GM21717 (cell line): ENCODE data around the gene ANOS1.
"Not testable (repeated sequence)": the region's sequence is repeated elsewhere in the genome, so short reads cannot be mapped to it uniquely, and the experiment has no call there.

Experiments
- ATAC-seq: cut with Tn5 transposase; IDR thresholded peaks from one replicate; pipeline ENCODE4 v1.9.1; 2021; ENCODE audit warnings: mild to moderate bottlenecking, moderate library complexity; ENCODE audit not compliant: unreplicated experiment

The ANOS1 gene

GRCh38 chrX:8636497-8636896 is 95.4 kb downstream of the ANOS1 start:
- no peak for ATAC-seq

GRCh38 chrX:8635812-8636211 is 96.1 kb downstream of the ANOS1 start:
- no peak for ATAC-seq

- no peak for ATAC-seq
Observed at GRCh38 chrX:8632924-8633323, 99.0 kb downstream of the ANOS1 start.

DNA sequence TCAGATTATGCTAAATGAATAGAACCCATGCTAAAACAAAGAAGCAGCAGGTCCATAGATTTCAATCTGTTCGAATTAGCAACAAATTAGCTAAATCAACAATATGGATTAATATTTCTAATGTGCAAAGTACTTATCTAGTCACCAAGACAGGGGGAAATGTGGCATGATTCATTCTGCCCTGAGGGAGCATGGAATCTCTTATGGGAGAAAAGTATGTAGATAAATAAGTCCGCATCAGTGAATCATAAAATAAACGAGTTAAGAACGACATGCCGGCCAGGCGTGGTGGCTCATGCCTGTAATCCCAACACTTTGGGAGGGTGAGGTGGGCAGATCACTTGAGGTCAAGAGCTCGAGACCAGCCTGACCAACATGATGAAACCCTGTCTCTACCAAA is 102.1 kb downstream of the ANOS1 start:
- no peak for ATAC-seq

- no peak for ATAC-seq
Observed at GRCh38 chrX:8627796-8628195, 104.1 kb downstream of the ANOS1 start.

- no peak for ATAC-seq
Observed at GRCh38 chrX:8607326-8607725, 124.6 kb downstream of the ANOS1 start.

DNA sequence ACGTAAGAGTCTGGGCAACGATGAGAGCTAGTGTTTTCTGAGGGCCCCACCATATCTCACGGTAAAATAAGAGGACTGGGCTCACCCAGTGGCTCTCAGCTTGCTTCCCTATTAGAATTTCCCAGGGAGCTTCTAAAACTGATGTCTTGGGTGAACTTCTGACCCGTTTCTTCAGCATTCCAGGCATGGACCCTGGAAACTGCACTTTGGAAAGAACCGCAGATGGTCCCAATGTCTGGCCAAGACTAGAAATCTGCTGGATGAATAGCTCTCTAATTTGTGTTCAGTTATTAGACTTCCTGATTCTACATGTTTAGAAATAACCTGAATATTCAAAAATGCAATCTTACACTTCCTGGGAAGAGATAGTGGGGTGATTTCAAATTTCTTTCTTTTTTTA is 127.8 kb downstream of the ANOS1 start:
- ATAC-seq = no peak

- ATAC-seq = no peak
Observed at GRCh38 chrX:8591501-8591900, 140.4 kb downstream of the ANOS1 start.

GRCh38 chrX:8586953-8587352 is 145.0 kb downstream of the ANOS1 start:
- ATAC-seq = no peak

- no peak for ATAC-seq
Observed at GRCh38 chrX:8579602-8580001, 152.3 kb downstream of the ANOS1 start.

DNA sequence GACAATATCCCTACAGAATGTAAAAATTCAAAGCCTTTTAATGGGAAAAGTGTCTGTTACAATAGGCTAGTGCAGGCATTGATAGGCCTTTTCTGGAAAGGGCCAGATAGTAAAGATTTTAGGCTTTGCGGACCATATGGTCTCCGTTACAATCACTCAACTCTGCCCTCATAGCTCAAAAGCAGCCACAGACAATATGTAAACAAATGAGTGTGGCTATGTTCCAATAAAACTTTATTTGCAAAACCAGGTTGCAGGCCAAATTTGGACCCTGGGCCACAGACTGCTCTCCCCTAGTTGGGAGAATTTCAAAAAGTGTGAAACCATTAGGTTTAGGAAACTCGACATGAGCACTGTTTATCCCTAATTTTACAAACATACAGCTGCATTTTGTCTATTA is 155.1 kb downstream of the ANOS1 start:
- no peak for ATAC-seq

GRCh38 chrX:8565729-8566128 is 166.2 kb downstream of the ANOS1 start:
- no peak for ATAC-seq

DNA sequence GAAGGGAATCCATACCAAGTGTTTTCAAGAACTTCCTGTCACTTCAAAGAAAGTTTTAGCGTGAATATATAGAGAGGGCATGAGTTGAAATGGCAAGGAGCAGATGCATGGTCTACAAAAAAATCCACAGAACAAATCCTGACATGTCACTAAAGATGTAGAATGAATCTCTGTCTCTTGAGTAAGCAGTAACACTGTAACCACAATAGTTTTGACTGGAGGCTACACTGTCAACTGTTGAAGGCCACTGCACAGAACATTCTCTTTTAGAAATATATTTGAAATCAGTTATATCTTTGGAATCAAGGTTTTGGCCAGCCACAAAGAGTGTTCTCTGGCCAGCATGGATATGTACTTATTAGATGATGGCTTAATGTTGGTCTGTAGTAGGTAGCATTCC is 183.5 kb downstream of the ANOS1 start:
- no peak for ATAC-seq

DNA sequence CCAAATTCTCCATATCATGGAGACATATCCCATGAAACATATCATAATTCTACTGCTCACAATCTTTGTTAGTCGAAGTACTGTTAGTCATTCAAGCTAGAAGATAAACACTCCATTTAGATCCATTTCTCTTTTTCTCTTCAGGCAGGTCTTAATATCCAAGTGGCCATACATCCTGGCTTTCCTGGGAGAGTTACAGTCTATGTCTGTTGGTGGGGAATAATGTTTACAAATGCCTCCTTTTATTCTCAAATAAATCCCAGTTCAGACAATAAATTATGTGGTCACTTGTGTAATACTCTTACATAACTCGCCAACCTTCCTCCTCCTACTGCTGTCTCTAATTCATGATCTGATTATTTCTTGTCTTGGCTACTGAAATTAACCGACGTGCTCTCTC is 185.2 kb downstream of the ANOS1 start:
- no peak for ATAC-seq

DNA sequence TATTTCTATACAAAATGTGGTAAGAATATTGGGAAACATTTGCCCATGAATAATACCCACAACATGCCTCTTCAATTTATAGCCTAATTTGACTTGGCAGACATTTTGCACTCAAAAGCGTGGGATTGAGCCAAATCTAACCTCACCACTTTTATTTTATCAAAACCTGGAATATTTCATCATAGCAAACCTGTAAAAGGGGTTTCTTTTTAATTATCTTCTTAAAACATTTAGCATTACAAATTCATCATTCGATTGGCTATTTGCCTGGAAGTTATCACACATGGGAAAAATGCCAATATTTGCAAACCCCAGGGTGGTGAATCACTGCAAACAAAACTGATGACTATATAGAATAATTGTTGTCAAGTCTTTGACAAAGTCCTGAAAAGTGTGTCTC is 211.1 kb downstream of the ANOS1 start:
- no peak for ATAC-seq

- no peak for ATAC-seq
Observed at GRCh38 chrX:8520178-8520577, 211.8 kb downstream of the ANOS1 start.

DNA sequence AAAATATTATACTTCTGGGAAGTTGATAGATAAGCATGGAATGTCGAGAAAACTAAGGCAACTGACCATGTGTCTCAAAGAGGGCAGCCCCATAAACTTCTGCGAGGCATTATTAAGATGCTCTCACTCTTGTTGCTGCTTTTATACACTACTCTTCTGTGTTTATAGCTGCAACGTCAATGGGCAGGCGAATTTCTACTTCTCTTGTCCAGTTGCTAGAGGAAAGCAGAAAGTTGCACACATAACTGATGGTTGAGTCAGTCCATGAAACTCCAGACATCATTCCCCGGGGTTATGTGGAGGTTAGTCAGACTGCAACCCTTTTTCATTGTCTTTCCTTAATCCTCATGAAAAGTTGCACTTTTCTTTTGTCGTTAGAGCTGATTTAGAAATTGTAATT is 227.5 kb downstream of the ANOS1 start:
- no peak for ATAC-seq

- not testable (repeated sequence) for ATAC-seq
Observed at GRCh38 chrX:8502101-8502500, 229.8 kb downstream of the ANOS1 start.

GRCh38 chrX:8500203-8500602 is 231.7 kb downstream of the ANOS1 start:
- no peak for ATAC-seq

DNA sequence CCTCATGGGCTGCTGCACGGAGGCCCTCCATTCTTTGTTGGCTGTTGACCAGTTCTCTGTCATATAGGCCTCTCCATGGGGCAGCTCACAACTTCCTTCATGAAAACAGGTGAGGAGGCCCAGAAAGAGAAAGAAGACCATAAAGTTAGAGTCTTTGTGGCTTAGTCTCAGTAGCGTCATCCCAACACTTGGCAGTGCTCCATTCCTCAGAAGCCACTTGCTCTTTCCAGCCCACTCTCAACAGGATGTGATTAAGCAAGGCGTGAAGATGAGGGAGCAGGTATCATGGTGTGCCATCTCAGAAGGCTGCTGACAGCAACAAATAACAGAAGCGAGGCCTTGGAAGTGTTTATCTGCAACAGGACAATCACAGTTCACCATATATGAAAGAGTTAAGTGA is 236.9 kb downstream of the ANOS1 start:
- ATAC-seq = not testable (repeated sequence)

GRCh38 chrX:8484360-8484949 is 247.5 kb downstream of the ANOS1 start:
- no peak for ATAC-seq
